Measurements from ENCODE around the gene SQOR. TPM values are rescaled to one million over a fixed set of nuclear protein-coding genes. Genes with fewer than 3 reads are reported as not detected.

Gene SQOR
- total and polyA plus RNA-seq, 2 donors (not counting 1 experiment from before 2014, with no cell fraction given), result 81.5 to 129 TPM

- H3K9me3 ChIP-seq (ENCODE audit: control insufficient read depth, insufficient read depth, low read depth, low read length), result no peaks in the 10 kb centered on the region
- TF ChIP-seq CTCF (conservative IDR thresholded peaks at IDR 0.05 in 1 of 2, IDR thresholded peaks at IDR 0.05 in 1 of 2; ENCODE audit: low read depth in 1 of 2, low read length in 2 of 2) (no peak), EZH2 (IDR thresholded peaks at IDR 0.05; ENCODE audit: low read length, missing control alignments) (no peak)
- H3K36me3 ChIP-seq (ENCODE audit: control insufficient read depth, insufficient read depth, low read length), result no peaks in the 10 kb centered on the region
- peaks cover 45% of the 10 kb centered on the region for H3K4me1 ChIP-seq (ENCODE audit: control insufficient read depth, extremely low read depth, insufficient read depth, low read length)
- peak overlapping the region; percentile 83 for H3K4me2 ChIP-seq (ENCODE audit: extremely low read depth, insufficient read depth, low read length)
- no peaks in the 10 kb centered on the region for H4K20me1 ChIP-seq (ENCODE audit: control insufficient read depth, extremely low read depth, insufficient read depth, low read length)
- peak overlapping the region in 2 of 4 experiments; percentile 2 to 13 for H3K4me3 ChIP-seq (replicated peaks in 1 of 4; ENCODE audit: control extremely low read depth in 1 of 4, insufficient read depth in 1 of 4, low read depth in 3 of 4, low read length in 4 of 4)
- peak overlapping the region; percentile 85 for H3K27ac ChIP-seq (ENCODE audit: insufficient read depth, low read length)
- H3K9ac ChIP-seq (ENCODE audit: insufficient read depth, low read length), result no peak overlapping the region
- no peak overlapping the region for H2AFZ ChIP-seq (ENCODE audit: low read length)
- H3K27me3 ChIP-seq (ENCODE audit: control insufficient read depth, insufficient read depth, low read length), result no peaks in the 10 kb centered on the region
- DNase-seq (ENCODE audit: low read depth in 2 of 2), result peak; percentile 89
- H3K79me2 ChIP-seq (ENCODE audit: control insufficient read depth, insufficient read depth, low read length), result peaks cover 7% of the 10 kb centered on the region
These were observed 7.4 kb downstream of the SQOR start for GRCh38 chr15:45641999-45642932.

DNA sequence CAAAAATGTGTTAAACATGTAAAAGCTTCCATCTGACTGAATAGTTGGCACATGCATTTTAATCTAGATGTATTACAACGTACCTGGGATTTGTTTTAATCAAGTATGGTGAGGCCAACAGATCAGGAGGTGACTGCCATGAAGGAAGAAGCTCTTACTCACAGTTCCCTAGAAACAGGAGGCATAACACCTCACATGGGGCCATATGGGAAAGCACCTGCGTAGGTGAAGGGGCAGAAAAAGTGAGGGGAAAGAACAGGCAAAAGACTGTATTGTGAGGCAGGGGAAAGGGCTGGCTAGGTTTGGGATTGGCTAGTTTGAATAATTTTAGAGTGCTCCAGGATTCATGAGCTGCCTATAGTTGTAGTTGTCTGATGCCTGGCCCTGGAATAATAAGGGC is 9.6 kb downstream of the SQOR start:
- H2AFZ ChIP-seq (ENCODE audit: low read length), result no peak overlapping the region
- TF ChIP-seq EZH2 (IDR thresholded peaks at IDR 0.05; ENCODE audit: low read length, missing control alignments) (no peak), CTCF (conservative IDR thresholded peaks at IDR 0.05 in 1 of 2, IDR thresholded peaks at IDR 0.05 in 1 of 2; ENCODE audit: low read depth in 1 of 2, low read length in 2 of 2) (no peak)
- no peak overlapping the region for H3K4me2 ChIP-seq (ENCODE audit: extremely low read depth, insufficient read depth, low read length)
- peaks cover 35% of the 10 kb centered on the region for H3K4me1 ChIP-seq (ENCODE audit: control insufficient read depth, extremely low read depth, insufficient read depth, low read length)
- peaks cover 3% of the 10 kb centered on the region for H3K79me2 ChIP-seq (ENCODE audit: control insufficient read depth, insufficient read depth, low read length)
- H4K20me1 ChIP-seq (ENCODE audit: control insufficient read depth, extremely low read depth, insufficient read depth, low read length), result no peaks in the 10 kb centered on the region
- no peaks in the 10 kb centered on the region for H3K27me3 ChIP-seq (ENCODE audit: control insufficient read depth, insufficient read depth, low read length)
- H3K27ac ChIP-seq (ENCODE audit: insufficient read depth, low read length), result no peak overlapping the region
- H3K9ac ChIP-seq (ENCODE audit: insufficient read depth, low read length), result no peak overlapping the region
- H3K4me3 ChIP-seq (replicated peaks in 1 of 4; ENCODE audit: control extremely low read depth in 1 of 4, insufficient read depth in 1 of 4, low read depth in 3 of 4, low read length in 4 of 4), result no peak overlapping the region
- no peaks in the 10 kb centered on the region for H3K9me3 ChIP-seq (ENCODE audit: control insufficient read depth, insufficient read depth, low read depth, low read length)
- no peaks in the 10 kb centered on the region for H3K36me3 ChIP-seq (ENCODE audit: control insufficient read depth, insufficient read depth, low read length)
- no peak for DNase-seq (ENCODE audit: low read depth in 2 of 2)

DNA sequence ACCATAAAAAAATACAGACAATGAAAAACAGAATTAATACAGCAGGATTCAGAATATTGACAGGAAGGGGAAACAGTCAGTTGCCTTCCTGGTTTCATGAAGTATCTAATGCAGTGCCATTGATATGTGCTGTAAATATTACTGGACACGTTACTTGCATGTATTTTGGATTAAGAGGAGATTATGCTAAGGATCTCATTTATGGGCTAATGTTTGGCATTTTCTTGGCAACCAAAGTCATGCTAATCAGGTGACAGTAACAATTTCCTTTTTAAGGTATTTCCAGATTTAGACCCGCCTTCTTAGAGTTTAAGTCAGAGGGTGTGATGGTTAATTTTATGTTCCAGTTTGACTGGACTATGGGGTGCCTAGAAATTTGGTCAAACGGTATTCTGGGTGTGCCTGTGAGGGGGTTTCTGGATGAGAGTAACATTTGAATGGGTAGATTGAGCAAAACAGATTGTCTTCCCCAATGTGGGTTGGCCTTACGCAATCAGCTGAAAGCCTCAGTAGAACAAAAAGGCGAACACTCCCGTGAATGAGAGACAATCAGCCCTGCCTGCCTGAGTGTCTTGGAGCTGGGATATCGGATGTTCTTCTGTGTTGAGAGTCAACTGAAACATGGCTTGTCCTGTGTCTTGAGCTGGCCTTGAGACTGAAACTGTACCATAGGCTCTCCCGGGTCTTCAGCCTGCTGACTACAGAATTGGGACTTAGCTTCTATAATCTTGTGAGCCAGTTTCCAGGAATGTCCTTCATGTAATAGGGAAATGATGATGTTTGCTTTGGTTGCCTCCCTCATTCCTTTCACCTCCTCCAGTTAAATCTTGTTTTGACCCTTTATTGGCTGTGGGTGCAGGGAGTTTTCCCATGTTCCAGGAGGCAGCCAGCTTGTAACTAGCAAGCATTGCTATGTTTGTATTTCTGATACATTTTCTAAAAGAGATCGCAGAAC is 10.5 kb downstream of the SQOR start:
- Histone ChIP-seq H2AFZ (ENCODE audit: low read length) (no peak overlapping the region), H4K20me1 (ENCODE audit: control insufficient read depth, extremely low read depth, insufficient read depth, low read length) (no peaks in the 10 kb centered on the region), H3K36me3 (ENCODE audit: control insufficient read depth, insufficient read depth, low read length) (no peaks in the 10 kb centered on the region), H3K9ac (ENCODE audit: insufficient read depth, low read length) (no peak overlapping the region), H3K4me2 (ENCODE audit: extremely low read depth, insufficient read depth, low read length) (peak overlapping the region; percentile 72), H3K27ac (ENCODE audit: insufficient read depth, low read length) (peak overlapping the region; percentile 76), H3K9me3 (ENCODE audit: control insufficient read depth, insufficient read depth, low read depth, low read length) (no peaks in the 10 kb centered on the region), H3K27me3 (ENCODE audit: control insufficient read depth, insufficient read depth, low read length) (no peaks in the 10 kb centered on the region), H3K4me3 (replicated peaks in 1 of 4; ENCODE audit: control extremely low read depth in 1 of 4, insufficient read depth in 1 of 4, low read depth in 3 of 4, low read length in 4 of 4) (peak overlapping the region in 1 of 4 experiments; percentile 9), H3K79me2 (ENCODE audit: control insufficient read depth, insufficient read depth, low read length) (no peaks in the 10 kb centered on the region), H3K4me1 (ENCODE audit: control insufficient read depth, extremely low read depth, insufficient read depth, low read length) (peaks cover 29% of the 10 kb centered on the region)
- TF ChIP-seq EZH2 (IDR thresholded peaks at IDR 0.05; ENCODE audit: low read length, missing control alignments) (no peak), CTCF (conservative IDR thresholded peaks at IDR 0.05 in 1 of 2, IDR thresholded peaks at IDR 0.05 in 1 of 2; ENCODE audit: low read depth in 1 of 2, low read length in 2 of 2) (no peak)
- peak; percentile 58 to 74 for DNase-seq (ENCODE audit: low read depth in 2 of 2)
